RWPE2 (cell line): ENCODE results near the gene POU2AF1.

ENCODE experiments used
- ATAC-seq: fragments of 200-7000 bp; cut with Tn5 transposase; 3 replicates; pipeline ENCODE4 v1.9.1; 2021; ENCODE audit warnings: low read depth
- DNase-seq: peaks from one replicate; pipeline ENCODE4 v3.0.0-alpha.2; 2020; ENCODE audit warnings: low spot score
- H3K27ac ChIP-seq: fragments of 450-650 bp; 2 replicates; pipeline ENCODE4 v1.5.1; 2017; ENCODE audit warnings: mild to moderate bottlenecking; ENCODE audit not compliant: poor library complexity, severe bottlenecking
- H3K27me3 ChIP-seq: fragments of 250-450 bp; sonication (Bioruptor Pico); 2 replicates; pipeline ENCODE4 v1.5.1; 2021; ENCODE audit warnings: mild to moderate bottlenecking, moderate library complexity; ENCODE audit not compliant: insufficient read depth, poor library complexity, severe bottlenecking
- H3K36me3 ChIP-seq: fragments of 250-450 bp; sonication (Bioruptor Pico); 2 replicates; pipeline ENCODE4 v1.5.1; 2020; ENCODE audit warnings: low read depth, mild to moderate bottlenecking, moderate library complexity
- H3K4me1 ChIP-seq: fragments of 250-450 bp; sonication (Bioruptor Pico); 2 replicates; pipeline ENCODE4 v1.5.1; 2021; ENCODE audit warnings: mild to moderate bottlenecking, moderate library complexity; ENCODE audit not compliant: insufficient read depth, poor library complexity, severe bottlenecking
- H3K4me3 ChIP-seq: fragments of 250-450 bp; sonication (Bioruptor Pico); 2 replicates; pipeline ENCODE4 v1.5.1; 2021; ENCODE audit warnings: mild to moderate bottlenecking, moderate library complexity; ENCODE audit not compliant: severe bottlenecking
- H3K9me3 ChIP-seq: fragments of 250-450 bp; sonication (Bioruptor Pico); 2 replicates; pipeline ENCODE4 v1.5.1; 2021; ENCODE audit warnings: mild to moderate bottlenecking, moderate library complexity; ENCODE audit not compliant: severe bottlenecking
- CTCF ChIP-seq: fragments of 450-650 bp; IDR thresholded peaks from one replicate; pipeline ENCODE4 v1.5.1; 2017; ENCODE audit warnings: mild to moderate bottlenecking, moderate library complexity; ENCODE audit not compliant: poor library complexity, severe bottlenecking

POU2AF1 gene

DNA sequence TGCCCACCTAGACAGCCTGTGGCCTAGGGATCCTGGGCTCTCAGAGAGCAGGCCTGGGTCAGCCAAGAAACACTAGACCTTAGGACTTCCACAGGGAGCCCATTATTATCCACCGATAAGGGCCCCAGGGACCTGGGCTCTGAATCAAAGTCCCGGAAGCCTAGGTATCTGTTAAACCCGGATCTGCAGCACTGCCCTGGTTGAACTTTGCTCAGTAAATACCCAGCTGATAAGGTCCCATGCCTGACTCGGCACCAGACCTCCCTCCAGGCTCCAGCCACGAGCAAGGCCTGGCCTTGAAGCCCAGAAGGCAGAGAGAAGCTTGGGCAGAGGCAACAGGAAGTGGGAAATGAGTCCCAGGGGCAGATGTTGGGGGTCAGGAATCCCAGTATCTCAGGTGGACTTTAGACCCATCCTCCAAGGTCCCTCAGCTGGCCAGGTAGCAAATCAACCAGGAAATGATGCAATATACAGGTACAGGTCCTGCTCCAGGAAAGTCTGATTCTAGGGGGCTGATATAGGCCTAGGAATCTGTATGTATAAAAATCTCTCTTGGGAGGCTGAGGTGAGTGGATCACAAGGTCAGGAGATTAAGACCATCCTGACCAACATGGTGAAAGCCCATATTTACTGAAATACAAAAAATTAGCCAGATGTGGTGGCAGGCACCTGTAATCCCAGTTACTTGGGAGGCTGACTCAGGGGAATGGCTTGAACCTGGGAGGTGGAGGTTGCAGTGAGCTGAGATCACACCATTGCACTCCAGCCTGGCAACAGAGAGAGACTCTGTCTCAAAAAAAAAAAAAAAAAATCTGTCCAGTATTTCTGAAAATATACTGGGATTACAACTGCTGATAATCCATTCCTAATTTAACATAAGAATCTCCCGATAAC is 18.7 kb downstream of the POU2AF1 start:
- Histone ChIP-seq H3K9me3 (no peaks in the 10 kb centered on the region), H3K27ac (no peak overlapping the region), H3K36me3 (no peaks in the 10 kb centered on the region), H3K4me1 (no peaks in the 10 kb centered on the region), H3K4me3 (no peak overlapping the region), H3K27me3 (no peaks in the 10 kb centered on the region)
- no peak for DNase-seq
- ATAC-seq: no peak
- TF ChIP-seq CTCF: no peak

DNA sequence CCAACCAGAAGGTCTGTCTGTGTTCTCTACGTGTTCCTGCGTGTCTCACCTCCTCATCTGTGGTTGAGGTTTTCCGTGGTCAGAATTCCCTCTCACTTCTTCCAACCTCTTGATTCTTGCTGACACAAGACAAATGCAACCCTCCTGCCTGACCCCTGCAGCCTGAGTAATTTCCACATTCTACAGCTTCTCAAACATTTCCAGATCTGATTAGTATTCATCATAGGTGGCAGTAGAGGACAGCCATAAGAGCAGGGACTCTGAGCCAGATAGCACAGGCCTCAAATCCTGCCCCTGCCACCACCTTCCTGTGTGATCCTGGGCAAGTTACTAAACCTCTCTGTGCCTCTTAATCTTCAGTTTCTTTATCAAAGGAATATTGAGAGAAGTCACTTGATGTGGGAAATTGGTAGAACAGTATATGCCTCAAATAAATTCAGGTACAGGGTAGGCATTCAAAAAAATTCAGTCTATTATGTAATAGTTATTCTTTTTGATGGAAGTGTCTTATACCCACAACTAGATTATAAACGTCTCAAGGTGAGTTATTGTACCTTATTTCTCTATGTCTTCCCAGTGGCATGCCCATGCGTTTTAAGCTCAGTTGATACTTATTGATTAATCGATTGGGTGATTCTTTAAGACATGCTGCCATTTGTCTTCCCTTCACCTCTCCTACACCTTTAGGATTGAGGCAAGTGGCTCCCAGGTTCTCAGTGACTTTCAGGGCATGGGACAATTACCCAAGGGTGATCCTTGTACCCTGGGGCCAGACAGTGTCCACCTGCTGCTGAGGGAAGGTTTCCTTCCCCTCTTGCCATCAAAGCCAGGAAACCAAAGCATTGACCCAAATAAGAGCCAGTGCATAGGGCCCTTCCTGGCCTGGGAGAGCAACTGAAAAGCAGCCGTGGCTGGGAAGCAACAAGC is 19.6 kb downstream of the POU2AF1 start:
- ATAC-seq: no peak; the same call in 2 of the 3 replicates
- Histone ChIP-seq H3K9me3 (no peaks in the 10 kb centered on the region), H3K36me3 (no peaks in the 10 kb centered on the region), H3K4me3 (no peak overlapping the region), H3K27me3 (no peaks in the 10 kb centered on the region), H3K4me1 (no peaks in the 10 kb centered on the region), H3K27ac (no peak overlapping the region)
- DNase-seq: no peak
- peak; percentile 16 for TF ChIP-seq CTCF

GRCh38 chr11:111358038-111359001 is 20.8 kb downstream of the POU2AF1 start:
- H3K27ac ChIP-seq: no peak overlapping the region

More at GRCh38 chr11:111358038-111359001, 20.8 kb downstream of the POU2AF1 start:
- H3K9me3 ChIP-seq: no peaks in the 10 kb centered on the region
- no peaks in the 10 kb centered on the region for H3K4me1 ChIP-seq
- H3K4me3 ChIP-seq: no peak overlapping the region
- DNase-seq: no peak
- no peak for TF ChIP-seq CTCF
- ATAC-seq: no peak
- no peaks in the 10 kb centered on the region for H3K27me3 ChIP-seq
- no peaks in the 10 kb centered on the region for H3K36me3 ChIP-seq
